ENCODE results near the gene SH3PXD2A.

- TF ChIP-seq CTCF (IDR thresholded peaks at IDR 0.05; ENCODE audit: borderline replicate concordance, extremely low read depth, low read length, poor library complexity, severe bottlenecking) (no peak), EZH2 (IDR thresholded peaks at IDR 0.05; ENCODE audit: borderline replicate concordance, low read depth, low read length, severe bottlenecking) (no peak)
Observed at GRCh38 chr10:103545771-103546281, 309.6 kb downstream of the SH3PXD2A start.

All from DND-41 (cell line).